ENCODE data around the gene TXNRD1.
"Not testable (repeated sequence)": the region's sequence is repeated elsewhere in the genome, so short reads cannot be mapped to it uniquely, and the experiment has no call there.

The TXNRD1 gene

GRCh38 chr12:104215638-104216297, at the start of gene TXNRD1:
TSS of gene TXNRD1 (plus strand) at chr12:104215779. CDS start at chr12:104215803, 24 bp downstream.
- no peak for DNase-seq

GRCh38 chr12:104165801-104166200, 49.8 kb upstream of the TXNRD1 start:
- DNase-seq = no peak

- DNase-seq = no peak
These were observed 49.1 kb upstream of the TXNRD1 start for GRCh38 chr12:104166465-104166864.

- no peak for DNase-seq
These were observed 47.8 kb upstream of the TXNRD1 start for GRCh38 chr12:104167519-104168458.

DNA sequence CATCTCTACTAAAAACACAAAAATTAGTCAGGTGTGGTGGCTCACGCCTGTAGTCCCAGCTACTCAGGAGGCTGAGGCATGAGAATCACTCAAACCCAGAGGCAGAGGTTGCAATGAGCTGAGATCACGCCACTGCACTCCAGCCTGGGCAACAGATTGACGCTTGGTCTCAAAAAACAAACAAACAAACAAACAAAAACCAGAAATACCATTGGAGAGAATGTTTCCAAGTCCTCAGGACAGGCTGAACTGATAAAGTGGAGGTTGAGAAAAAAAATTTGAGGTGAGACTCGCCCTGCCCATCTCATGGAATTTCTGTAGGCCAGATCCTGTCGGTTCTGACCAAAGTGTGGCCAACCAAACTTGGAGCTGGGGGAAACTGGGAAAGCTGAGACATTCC, 47.0 kb upstream of the TXNRD1 start:
- DNase-seq = no peak

- DNase-seq = no peak
These were observed 43.6 kb upstream of the TXNRD1 start for GRCh38 chr12:104171785-104172569.

GRCh38 chr12:104172570-104172947, 43.0 kb upstream of the TXNRD1 start:
- no peak for DNase-seq

GRCh38 chr12:104173804-104174203, 41.8 kb upstream of the TXNRD1 start:
- DNase-seq = not testable (repeated sequence)

- DNase-seq = no peak
These were observed 39.8 kb upstream of the TXNRD1 start for GRCh38 chr12:104175726-104176247.

DNA sequence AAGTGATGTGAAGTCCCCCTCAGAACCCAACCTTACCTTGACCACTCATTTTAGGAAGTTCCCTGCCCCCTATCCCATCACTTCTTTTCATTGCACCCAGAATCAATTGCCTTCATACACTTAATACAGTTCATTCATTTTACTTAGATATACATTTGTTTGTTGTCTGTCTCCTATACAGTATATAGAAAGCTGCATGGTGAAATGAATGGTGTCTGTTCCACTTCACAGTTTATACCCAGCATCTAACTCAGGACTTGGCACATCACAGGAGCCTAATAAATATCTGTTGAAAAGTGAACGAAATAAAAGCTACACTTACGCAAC, 38.3 kb upstream of the TXNRD1 start:
- DNase-seq = no peak

GRCh38 chr12:104177663-104178501, 37.7 kb upstream of the TXNRD1 start:
- DNase-seq = no peak

DNA sequence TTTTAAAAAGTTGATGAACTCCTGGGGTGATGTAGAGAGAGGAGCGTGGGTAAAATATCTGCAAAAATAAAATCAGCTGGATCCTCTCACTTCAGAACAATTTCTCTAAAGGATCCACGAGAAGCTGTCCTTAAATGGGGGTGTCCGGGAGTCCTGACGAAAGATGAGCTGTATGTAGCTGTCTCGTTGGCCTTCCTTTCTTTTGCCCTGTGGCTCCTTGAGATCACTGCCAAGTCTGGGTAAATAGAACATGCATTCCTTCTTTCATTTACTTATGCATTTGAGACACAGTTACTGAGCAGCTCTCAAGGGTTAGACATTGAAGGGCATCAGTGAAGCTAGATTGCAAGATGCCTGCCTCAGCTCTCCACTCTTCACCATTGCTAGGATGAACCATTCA, 35.2 kb upstream of the TXNRD1 start:
- DNase-seq = no peak

- DNase-seq = no peak
These were observed 34.3 kb upstream of the TXNRD1 start for GRCh38 chr12:104181313-104181712.

- no peak for DNase-seq
These were observed 33.4 kb upstream of the TXNRD1 start for GRCh38 chr12:104182144-104182543.

- no peak for DNase-seq
These were observed 32.8 kb upstream of the TXNRD1 start for GRCh38 chr12:104182621-104183378.

DNA sequence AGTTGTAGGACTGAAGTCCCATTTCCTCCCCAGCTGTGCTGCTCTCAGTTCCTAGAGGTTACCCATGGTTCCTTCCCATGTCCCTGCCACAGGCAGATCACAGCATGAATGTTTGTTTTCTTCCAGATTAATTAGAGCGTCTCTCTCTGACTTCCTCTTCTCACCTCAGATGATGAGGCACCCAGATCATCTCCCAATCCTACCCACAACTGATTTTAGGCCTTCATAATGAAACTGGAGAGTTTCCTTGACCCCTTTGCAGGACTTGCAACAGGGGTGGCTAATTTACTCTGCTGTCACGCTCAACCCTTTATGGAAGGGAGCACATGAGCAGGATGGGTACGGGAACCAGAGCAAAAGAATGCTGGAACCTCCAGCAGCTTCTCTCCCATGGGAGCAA, 32.1 kb upstream of the TXNRD1 start:
- DNase-seq = no peak

DNA sequence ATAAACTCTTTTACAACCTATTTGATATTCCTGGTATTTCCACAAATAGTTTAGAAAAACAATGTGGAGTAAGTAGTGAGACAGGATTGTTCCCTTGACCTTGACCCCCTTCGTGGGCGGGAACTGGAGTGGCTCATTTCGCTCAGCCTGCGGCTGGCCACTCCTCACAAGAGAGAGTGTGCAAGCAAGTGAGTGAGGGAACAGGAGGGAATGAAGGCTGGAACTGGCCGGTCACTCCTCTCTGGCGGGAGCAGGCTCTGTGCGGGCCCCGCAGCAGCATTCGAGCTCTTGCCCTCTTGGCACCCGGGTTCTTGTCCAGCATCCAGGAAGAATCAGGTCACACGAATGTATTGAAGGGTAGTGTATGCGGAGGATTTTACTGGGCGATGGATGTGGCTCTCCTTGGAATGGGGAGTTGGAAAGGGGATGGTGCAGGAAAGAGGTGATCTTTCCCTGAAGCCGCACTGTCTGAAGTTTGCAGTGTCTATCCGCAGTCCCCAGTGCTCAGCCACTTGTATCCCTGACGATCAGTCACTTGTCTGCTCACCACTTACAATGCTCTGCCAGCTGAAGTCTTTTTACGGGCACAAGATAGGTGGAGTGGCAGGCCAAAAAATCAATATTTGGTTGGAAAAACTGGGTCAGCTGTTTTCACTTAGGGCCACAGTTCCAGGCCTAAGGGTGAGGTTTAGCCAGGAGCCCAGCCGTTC, 28.0 kb upstream of the TXNRD1 start:
- no peak for DNase-seq

- no peak for DNase-seq
These were observed 27.0 kb upstream of the TXNRD1 start for GRCh38 chr12:104188534-104188933.

GRCh38 chr12:104189915-104190555, 25.5 kb upstream of the TXNRD1 start:
- no peak for DNase-seq

- DNase-seq = no peak
These were observed 24.9 kb upstream of the TXNRD1 start for GRCh38 chr12:104190641-104191176.
